ENCODE measurements around the gene KLRG1. TPM values are rescaled to one million over a fixed set of nuclear protein-coding genes. Genes with fewer than 3 reads are reported as not detected.

KLRG1 gene
- total and polyA plus RNA-seq, 4 donors, result 0.95 to 2.8 (median 2.6) TPM

GRCh38 chr12:8953773-8954402 lies 35.5 kb upstream of the KLRG1 start:
- Histone ChIP-seq H3K36me3 (ENCODE audit: control insufficient read depth in 4 of 4, insufficient read depth in 3 of 4, low read depth in 1 of 4, low read length in 3 of 4) (peaks cover 0 to 3% (median 3%) of the 10 kb centered on the region in 4 donors), H3K4me3 (ENCODE audit: low read depth in 1 of 3, low read length in 3 of 3) (no peak overlapping the region), H3K4me1 (ENCODE audit: control insufficient read depth in 4 of 4, insufficient read depth in 4 of 4, low read length in 3 of 4) (peaks cover 0 to 9% (median under 1%) of the 10 kb centered on the region in 4 donors), H3K9ac (ENCODE audit: low read depth in 1 of 2, low read length in 2 of 2) (no peak overlapping the region), H3K27ac (ENCODE audit: low read depth in 1 of 2, low read length in 2 of 2) (no peak overlapping the region), H3K27me3 (ENCODE audit: control insufficient read depth in 4 of 4, insufficient read depth in 4 of 4, low read length in 3 of 4) (no peaks in the 10 kb centered on the region), H3K9me3 (ENCODE audit: control insufficient read depth in 4 of 4, low read length in 3 of 4) (peaks cover 2 to 13% (median 6%) of the 10 kb centered on the region in 4 donors)
- DNase-seq (ENCODE audit: low spot score), result no peak
- WGBS, result 93% methylated on average over 8 of the region's 8 CpGs
- TF ChIP-seq HNF4G (IDR thresholded peaks at IDR 0.05) (no peak), SP1 (IDR thresholded peaks at IDR 0.05) (no peak), JUND (IDR thresholded peaks at IDR 0.05) (no peak), REST (IDR thresholded peaks at IDR 0.05) (no peak), MAX (IDR thresholded peaks at IDR 0.05) (no peak), YY1 (IDR thresholded peaks at IDR 0.05) (no peak), FOXA2 (IDR thresholded peaks at IDR 0.05) (no peak), ZBTB33 (IDR thresholded peaks at IDR 0.05) (no peak), RXRA (IDR thresholded peaks at IDR 0.05) (no peak), RAD21 (IDR thresholded peaks at IDR 0.05) (no peak), CTCF (IDR thresholded peaks at IDR 0.05; ENCODE audit: low read depth, low read length, missing input control) (no peak), HNF4A (conservative IDR thresholded peaks at IDR 0.05) (no peak), FOXA1 (IDR thresholded peaks at IDR 0.05) (no peak), GABPA (IDR thresholded peaks at IDR 0.05 in 1 of 2, conservative IDR thresholded peaks at IDR 0.05 in 1 of 2) (no peak), EGR1 (IDR thresholded peaks at IDR 0.05; ENCODE audit: low read depth in 2 of 2) (no peak)

GRCh38 chr12:8956073-8956472 lies 33.3 kb upstream of the KLRG1 start:
- WGBS, result 94% methylated on average over 15 of the region's 15 CpGs
- H3K9me3 ChIP-seq (ENCODE audit: control insufficient read depth in 4 of 4, low read length in 3 of 4), result peaks cover 2 to 13% (median 6%) of the 10 kb centered on the region in 4 donors
- no peak overlapping the region for H3K27ac ChIP-seq (ENCODE audit: low read depth in 1 of 2, low read length in 2 of 2)
- no peaks in the 10 kb centered on the region for H3K4me1 ChIP-seq (ENCODE audit: control insufficient read depth in 4 of 4, insufficient read depth in 4 of 4, low read length in 3 of 4)
- peaks cover 0 to 3% (median 3%) of the 10 kb centered on the region in 4 donors for H3K36me3 ChIP-seq (ENCODE audit: control insufficient read depth in 4 of 4, insufficient read depth in 3 of 4, low read depth in 1 of 4, low read length in 3 of 4)
- no peak overlapping the region for H3K9ac ChIP-seq (ENCODE audit: low read depth in 1 of 2, low read length in 2 of 2)
- no peaks in the 10 kb centered on the region for H3K27me3 ChIP-seq (ENCODE audit: control insufficient read depth in 4 of 4, insufficient read depth in 4 of 4, low read length in 3 of 4)
- H3K4me3 ChIP-seq (ENCODE audit: low read depth in 1 of 3, low read length in 3 of 3), result no peak overlapping the region
- DNase-seq (ENCODE audit: low spot score), result no peak
- no peak for TF ChIP-seq CTCF (IDR thresholded peaks at IDR 0.05; ENCODE audit: low read depth, low read length, missing input control)
- no peak for TF ChIP-seq SP1 (IDR thresholded peaks at IDR 0.05)
- no peak for TF ChIP-seq GABPA (IDR thresholded peaks at IDR 0.05 in 1 of 2, conservative IDR thresholded peaks at IDR 0.05 in 1 of 2)
- no peak for TF ChIP-seq ATF3 (IDR thresholded peaks at IDR 0.05)
- no peak for TF ChIP-seq HNF4A (conservative IDR thresholded peaks at IDR 0.05)
- TF ChIP-seq REST (IDR thresholded peaks at IDR 0.05), result no peak

Data from liver (tissue), 9 donors.